Upper lobe of left lung (tissue), 6 donors: ENCODE measurements around the gene SEMA4D. TPM values are rescaled to one million over a fixed set of nuclear protein-coding genes. Genes with fewer than 3 reads are reported as not detected.

ENCODE experiments used
- ATAC-seq, 2 donors: fragments of 200-7000 bp; cut with Tn5 transposase; one replicate each; pipeline ENCODE4 v1.9.1; 2022; ENCODE audit warnings: mild to moderate bottlenecking in 2 of 2, moderate library complexity in 2 of 2; ENCODE audit not compliant: low FRiP score in 2 of 2
- DNase-seq, 2 donors: peaks; one replicate each; pipeline ENCODE4 v3.0.0-alpha.2; 2019 to 2020
- H3K27ac ChIP-seq, 4 donors: fragments of 200-600 bp; sonication (generic); one replicate each; pipeline ENCODE4 v1.5.1; 2016 to 2019
- H3K27me3 ChIP-seq, 4 donors: fragments of 200-600 bp; sonication (generic); one replicate each; pipeline ENCODE4 v1.5.1; 2017 to 2019
- H3K36me3 ChIP-seq, 4 donors: fragments of 200-600 bp; sonication (generic); one replicate each; pipeline ENCODE4 v1.5.1; 2016 to 2019
- H3K4me1 ChIP-seq, 4 donors: fragments of 200-600 bp; sonication (generic); one replicate each; pipeline ENCODE4 v1.5.1; 2018 to 2019
- H3K4me3 ChIP-seq, 4 donors: fragments of 200-600 bp; sonication (generic); one replicate each; pipeline ENCODE4 v1.5.1; 2017 to 2019; ENCODE audit warnings: mild to moderate bottlenecking in 2 of 4, moderate library complexity in 1 of 4
- H3K9me3 ChIP-seq, 4 donors: fragments of 200-600 bp; sonication (generic); one replicate each; pipeline ENCODE4 v1.5.1; 2018 to 2019
- CTCF ChIP-seq, 6 experiments: fragments of 450-650 bp in 4 of 6; fragments of 200-600 bp in 2 of 6; sonication (generic) in 2 of 6; IDR thresholded peaks; one replicate each; pipeline ENCODE4 v1.5.1; 2016 to 2019; ENCODE audit warnings: antibody characterized with exemption in 6 of 6
- EP300 ChIP-seq, 4 donors: sonication (generic); formaldehyde crosslinking; IDR thresholded peaks; one replicate each; pipeline ENCODE4 v1.5.1; 2017; ENCODE audit warnings: antibody characterized with exemption in 4 of 4, control low read depth in 2 of 4
- POLR2A ChIP-seq, 4 donors: fragments of 450-650 bp; IDR thresholded peaks; one replicate each; pipeline ENCODE4 v1.5.1; 2016 to 2017; ENCODE audit warnings: antibody characterized with exemption in 4 of 4, mild to moderate bottlenecking in 2 of 4
- POLR2AphosphoS5 ChIP-seq, 2 donors: sonication (generic); formaldehyde crosslinking; IDR thresholded peaks; one replicate each; pipeline ENCODE4 v1.5.1; 2017; ENCODE audit warnings: antibody characterized with exemption in 2 of 2
- WGBS, 2 donors: methylation state at CpG; one replicate each; pipeline ENCODE4 v1.1.5; 2017 to 2018; 5-methylcytosine and 5-hydroxymethylcytosine counted together
- total RNA-seq, 6 donors: library from RNA; depleted of rRNA in 4 of 6; stranded (reverse); fragments of >200 nt in 4 of 6; gene quantifications; one replicate each; pipeline versions ENCODE4 v1.1.0 to v1.2.1, GENCODE V29; 2016 to 2021
- donor health status: DM: no; HTN: no; CAD: no; lungs with moderate emphysema.
- donor health status: DM: no; HTN: yes; CAD: no; lungs with severe emphysema.

Gene SEMA4D
- total RNA-seq, 6 donors from 2014 or later: 24.6 to 61.3 (median 41.8) TPM

DNA sequence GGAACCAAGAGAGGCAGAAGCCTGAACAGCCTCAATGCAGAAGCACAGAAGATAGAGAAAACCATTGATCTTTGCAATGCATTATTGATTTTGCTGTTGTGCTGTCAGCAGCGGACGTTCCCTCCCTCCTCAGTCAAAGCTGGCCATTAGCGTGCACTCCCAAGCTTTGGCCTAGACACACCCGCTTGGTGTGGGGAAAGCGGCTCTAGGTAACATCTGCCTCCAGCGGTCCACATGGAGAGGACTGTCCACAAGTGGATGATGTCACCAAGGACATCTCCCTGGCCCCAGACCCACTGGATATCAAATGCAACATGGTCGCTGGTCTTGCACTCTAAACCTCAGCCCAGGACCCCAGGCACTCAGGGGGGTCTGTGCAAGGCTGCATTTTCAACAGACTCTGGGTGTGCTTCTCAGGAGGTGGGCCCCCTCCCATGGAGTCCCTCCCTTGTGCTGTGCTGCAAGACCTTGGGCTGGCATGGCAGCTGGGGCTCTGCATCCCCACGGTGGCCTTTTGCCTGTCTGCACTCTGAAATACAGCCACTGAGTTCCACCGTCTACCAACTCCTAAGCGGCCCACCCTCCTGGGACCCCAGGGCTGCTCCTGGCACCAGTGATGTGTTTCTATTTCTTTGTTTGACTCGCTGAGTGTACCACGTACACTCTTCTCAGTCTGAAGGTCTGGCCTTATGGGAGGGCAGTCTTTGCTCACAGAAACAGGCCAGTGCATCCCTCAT lies 1.9 kb downstream of the SEMA4D start:
- whole genome bisulfite sequencing, 2 donors: 80 to 85% methylated on average over 10 to 12 of the region's 12 CpGs
- ATAC-seq: no peak
- no peaks in the 10 kb centered on the region for H3K27me3 ChIP-seq
- H3K4me3 ChIP-seq: peak overlapping the region in 2 of 4 donors; percentile 85 to 87
- DNase-seq: no peak
- no peaks in the 10 kb centered on the region for H3K36me3 ChIP-seq
- H3K27ac ChIP-seq: peak overlapping the region in 2 of 4 donors; percentile 87 to 94
- no peaks in the 10 kb centered on the region for H3K9me3 ChIP-seq
- peaks cover 16 to 42% (median 28%) of the 10 kb centered on the region in 4 donors for H3K4me1 ChIP-seq
- no peak for TF ChIP-seq CTCF (IDR thresholded peaks at IDR 0.05)
- TF ChIP-seq EP300 (IDR thresholded peaks at IDR 0.05): no peak
- no peak for TF ChIP-seq POLR2A (IDR thresholded peaks at IDR 0.05)

- ATAC-seq: no peak
- WGBS, 2 donors: 80 to 86% methylated on average over 5 of the region's 5 CpGs
- no peak for TF ChIP-seq POLR2A (IDR thresholded peaks at IDR 0.05)
- no peak for TF ChIP-seq POLR2AphosphoS5 (IDR thresholded peaks at IDR 0.05)
- TF ChIP-seq EP300 (IDR thresholded peaks at IDR 0.05): no peak
- no peak for TF ChIP-seq CTCF (IDR thresholded peaks at IDR 0.05)
- Histone ChIP-seq H3K9me3 (no peaks in the 10 kb centered on the region), H3K4me1 (peaks cover 16 to 39% (median 28%) of the 10 kb centered on the region in 4 donors), H3K27me3 (no peaks in the 10 kb centered on the region), H3K4me3 (no peak overlapping the region), H3K27ac (no peak overlapping the region), H3K36me3 (no peaks in the 10 kb centered on the region)
- no peak for DNase-seq
Measured at GRCh38 chr9:89494199-89494598, 3.7 kb downstream of the SEMA4D start.

DNA sequence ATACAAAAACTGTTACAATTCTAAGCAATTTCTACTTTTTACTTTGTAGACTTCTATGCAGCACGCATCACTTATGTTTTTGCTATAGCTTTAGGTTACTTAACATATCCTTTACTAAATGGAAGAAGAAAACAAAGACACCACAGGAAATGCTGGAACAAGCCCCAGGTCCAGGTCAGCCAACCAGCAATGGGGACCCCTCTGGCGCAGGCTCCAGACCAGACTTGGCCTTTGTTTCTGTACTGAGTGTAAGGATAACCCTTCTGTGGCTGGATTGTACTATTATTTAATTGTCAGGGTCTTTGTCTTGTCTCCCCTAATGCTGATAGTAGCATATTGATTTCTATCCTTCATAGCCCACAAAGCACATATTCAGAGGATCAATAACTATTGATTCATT lies 4.2 kb downstream of the SEMA4D start:
- Histone ChIP-seq H3K27ac (no peak overlapping the region), H3K4me3 (no peak overlapping the region), H3K36me3 (no peaks in the 10 kb centered on the region), H3K4me1 (peaks cover 16 to 34% (median 23%) of the 10 kb centered on the region in 4 donors), H3K9me3 (no peaks in the 10 kb centered on the region), H3K27me3 (no peaks in the 10 kb centered on the region)
- no peak for DNase-seq
- ATAC-seq: no peak
- WGBS, 2 donors: 78 to 95% methylated on average over 2 of the region's 2 CpGs
- TF ChIP-seq CTCF (IDR thresholded peaks at IDR 0.05): no peak
- TF ChIP-seq POLR2A (IDR thresholded peaks at IDR 0.05): no peak
- TF ChIP-seq POLR2AphosphoS5 (IDR thresholded peaks at IDR 0.05): no peak
- TF ChIP-seq EP300 (IDR thresholded peaks at IDR 0.05): no peak

- WGBS, 2 donors: 62 to 84% methylated on average over 5 to 6 of the region's 6 CpGs
- H3K4me1 ChIP-seq: peaks cover 14 to 29% (median 20%) of the 10 kb centered on the region in 4 donors
- TF ChIP-seq CTCF (IDR thresholded peaks at IDR 0.05): no peak
- no peaks in the 10 kb centered on the region for H3K27me3 ChIP-seq
- no peaks in the 10 kb centered on the region for H3K36me3 ChIP-seq
- no peaks in the 10 kb centered on the region for H3K9me3 ChIP-seq
- H3K27ac ChIP-seq: no peak overlapping the region
- no peak overlapping the region for H3K4me3 ChIP-seq
- DNase-seq (no peak), ATAC-seq (no peak)
Measured at GRCh38 chr9:89493181-89493580, 4.7 kb downstream of the SEMA4D start.

- H3K27me3 ChIP-seq: no peaks in the 10 kb centered on the region
- DNase-seq (no peak), ATAC-seq (no peak)
- no peak overlapping the region for H3K4me3 ChIP-seq
- H3K27ac ChIP-seq: no peak overlapping the region
- peaks cover 13 to 26% (median 19%) of the 10 kb centered on the region in 4 donors for H3K4me1 ChIP-seq
- no peaks in the 10 kb centered on the region for H3K9me3 ChIP-seq
- H3K36me3 ChIP-seq: no peaks in the 10 kb centered on the region
- 98 to 100% methylated on average over 9 of the region's 9 CpGs for WGBS, 2 donors
- TF ChIP-seq CTCF (IDR thresholded peaks at IDR 0.05): no peak
- TF ChIP-seq EP300 (IDR thresholded peaks at IDR 0.05): no peak
- TF ChIP-seq POLR2AphosphoS5 (IDR thresholded peaks at IDR 0.05): no peak
- no peak for TF ChIP-seq POLR2A (IDR thresholded peaks at IDR 0.05)
Measured at GRCh38 chr9:89492586-89492985, 5.3 kb downstream of the SEMA4D start.
